ENCODE data around the gene JSRP1.

JSRP1 gene

DNA sequence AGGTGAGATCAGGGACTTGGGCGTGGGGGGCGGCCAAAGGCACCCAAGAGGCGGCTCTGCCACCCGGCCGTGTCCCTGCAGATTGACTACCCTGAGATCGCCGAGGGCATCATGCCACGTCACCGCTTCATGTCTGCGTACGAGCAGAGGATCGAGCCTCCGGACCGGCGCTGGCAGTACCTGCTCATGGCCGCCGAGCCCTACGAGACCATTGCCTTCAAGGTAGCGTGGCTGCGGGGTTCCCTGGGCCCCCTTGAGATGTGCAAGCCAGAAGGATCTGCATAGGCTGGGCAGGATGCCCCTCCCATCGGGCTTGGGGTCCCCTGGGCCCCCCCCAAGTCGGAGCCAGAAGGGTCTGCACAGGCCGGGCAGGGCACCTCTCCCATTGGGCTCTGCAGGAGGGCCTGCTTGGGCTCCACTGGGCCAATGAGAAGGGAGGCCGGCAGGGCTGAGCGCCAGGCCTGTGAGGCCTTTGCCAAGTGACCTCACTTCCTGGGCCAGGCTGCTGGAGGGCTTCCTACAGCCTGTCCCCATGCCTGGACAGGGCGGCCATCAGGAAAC lies 9.3 kb downstream of the JSRP1 start:
- no peak for DNase-seq

GRCh38 chr19:2246014-2246620 lies 10.1 kb downstream of the JSRP1 start:
- no peak for DNase-seq

GRCh38 chr19:2245273-2245672 lies 10.9 kb downstream of the JSRP1 start:
- DNase-seq = no peak

- DNase-seq = no peak
These were observed 11.7 kb downstream of the JSRP1 start for GRCh38 chr19:2244486-2244885.

DNA sequence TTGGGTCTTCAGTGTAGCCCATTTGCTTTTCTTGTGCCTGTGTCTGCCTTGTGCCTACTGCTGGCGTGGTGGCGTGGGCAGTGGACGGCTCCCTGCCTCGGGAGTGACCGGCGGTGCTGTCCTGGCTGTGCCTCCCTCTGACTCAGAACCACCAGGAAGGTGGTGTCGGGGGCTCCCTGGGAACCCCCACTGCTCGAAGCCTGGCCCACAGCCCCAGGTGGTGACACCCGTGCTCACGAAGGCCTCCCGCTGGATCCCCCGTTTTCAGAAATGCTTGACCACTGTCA lies 12.1 kb downstream of the JSRP1 start:
- no peak for DNase-seq

DNA sequence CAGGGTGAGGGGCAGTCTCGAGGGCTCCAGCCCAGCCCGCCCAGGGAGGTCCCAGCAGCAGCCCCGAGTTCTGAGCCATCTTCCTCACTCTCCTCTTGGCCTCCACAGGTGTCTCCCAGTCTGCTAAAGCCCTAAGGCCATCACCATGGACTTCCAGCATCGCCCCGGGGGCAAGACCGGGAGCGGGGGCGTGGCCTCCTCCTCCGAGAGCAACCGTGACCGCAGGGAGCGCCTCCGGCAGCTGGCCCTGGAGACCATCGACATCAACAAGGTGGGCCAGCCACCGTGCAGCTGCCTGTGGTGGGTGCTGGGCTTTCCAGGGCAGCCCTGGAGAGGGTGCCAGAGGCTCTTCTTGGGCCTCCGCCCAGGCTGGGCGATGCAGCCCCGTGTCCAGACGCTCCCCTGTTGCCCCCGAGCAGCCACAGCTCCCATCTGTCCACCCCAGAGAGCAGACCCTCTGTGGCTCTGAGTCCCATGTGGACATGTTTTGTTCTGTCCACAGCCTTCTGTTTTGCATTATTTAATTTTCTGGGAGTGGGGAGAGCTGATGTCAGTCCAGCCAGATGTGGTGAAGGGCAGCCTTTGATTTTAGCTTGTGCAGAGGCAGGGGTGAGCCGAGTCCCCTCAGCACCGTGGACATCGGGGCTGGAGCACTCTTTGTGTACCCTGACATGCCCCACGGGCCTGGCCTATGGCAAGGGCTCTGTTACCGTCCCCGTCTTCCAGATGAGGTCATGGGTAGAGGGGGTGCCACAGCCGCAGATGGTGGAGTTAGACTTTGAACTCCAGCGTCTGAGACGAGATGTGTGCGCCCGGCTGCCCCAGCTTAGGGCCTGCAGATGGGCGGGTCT lies 12.7 kb downstream of the JSRP1 start:
- no peak for DNase-seq

GRCh38 chr19:2242816-2243215 lies 13.4 kb downstream of the JSRP1 start:
- no peak for DNase-seq

- no peak for DNase-seq
These were observed 14.1 kb downstream of the JSRP1 start for GRCh38 chr19:2242092-2242537.

- DNase-seq = no peak
These were observed 15.1 kb downstream of the JSRP1 start for GRCh38 chr19:2240881-2241760.

DNA sequence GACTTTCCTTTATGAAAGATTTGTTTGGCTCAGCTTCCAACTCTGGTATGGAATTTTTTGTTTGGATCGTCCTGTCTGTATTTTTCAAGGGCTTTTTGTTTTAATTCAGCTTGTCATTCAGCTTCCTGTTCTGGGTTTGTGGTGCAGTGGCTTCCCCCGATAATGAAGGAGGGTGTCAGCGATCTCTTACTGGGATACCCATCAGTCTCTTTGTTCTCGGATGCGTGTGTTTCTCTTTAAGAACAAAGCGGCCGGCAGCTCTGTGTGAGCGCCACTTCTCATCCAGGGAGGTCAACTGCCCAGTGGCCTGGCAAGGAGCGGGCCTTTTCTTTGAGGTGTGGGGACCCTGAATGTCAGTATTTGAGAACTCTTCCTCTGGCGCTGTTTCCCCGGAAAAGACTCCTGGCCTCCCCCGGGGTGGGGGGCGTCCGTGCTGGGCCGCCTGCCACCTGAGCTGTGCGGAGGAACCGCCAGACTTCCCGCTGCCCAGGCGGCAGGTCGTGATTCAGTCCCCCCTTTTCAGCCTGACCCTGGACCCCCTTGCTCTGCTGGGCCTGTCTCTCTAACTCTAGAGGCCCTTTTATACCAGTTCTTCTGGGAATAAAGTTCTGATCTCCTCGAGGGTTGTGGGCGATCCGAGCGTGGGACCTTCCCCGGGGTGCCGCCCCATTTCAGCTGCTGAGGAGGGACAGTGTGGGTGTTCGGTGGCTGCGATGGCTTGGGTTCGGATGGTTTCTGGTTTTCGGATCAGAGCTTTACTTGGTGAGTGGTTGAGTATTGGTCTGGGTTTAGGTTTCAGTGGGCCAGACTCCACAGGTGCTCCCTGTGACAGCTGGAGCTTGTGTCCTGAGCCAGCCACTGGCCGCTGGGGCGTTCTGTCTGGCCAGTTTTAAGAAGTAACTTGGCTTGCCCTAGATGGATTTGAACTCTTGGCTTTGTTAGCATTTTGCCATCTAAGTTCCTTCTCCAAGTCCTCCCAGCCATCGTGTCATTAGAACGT lies 16.1 kb downstream of the JSRP1 start:
- peak; percentile 39 for DNase-seq

DNA sequence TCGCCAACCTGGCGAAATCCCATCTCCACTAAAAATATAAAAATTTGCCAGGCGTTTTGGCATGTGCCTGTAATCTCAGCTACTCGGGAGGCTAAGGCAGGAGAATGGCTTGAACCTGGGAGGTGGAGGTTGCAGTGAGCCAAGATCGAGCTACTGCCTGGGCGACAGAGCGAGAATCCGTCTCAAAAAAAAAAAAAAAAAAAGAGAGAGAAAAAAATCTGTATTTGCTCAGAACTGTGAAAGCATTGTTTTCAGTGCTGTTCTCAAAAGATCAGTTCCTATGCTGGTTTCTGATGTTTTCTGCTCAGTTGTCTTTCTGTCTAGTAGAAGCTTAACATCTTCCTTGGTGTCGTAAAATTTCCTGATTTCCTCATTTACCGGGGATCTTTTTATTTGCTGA lies 17.0 kb downstream of the JSRP1 start:
- DNase-seq = no peak

GRCh38 chr19:2237869-2238153 lies 18.4 kb downstream of the JSRP1 start:
- no peak for DNase-seq

GRCh38 chr19:2237051-2237868 lies 19.0 kb downstream of the JSRP1 start:
- DNase-seq = no peak

DNA sequence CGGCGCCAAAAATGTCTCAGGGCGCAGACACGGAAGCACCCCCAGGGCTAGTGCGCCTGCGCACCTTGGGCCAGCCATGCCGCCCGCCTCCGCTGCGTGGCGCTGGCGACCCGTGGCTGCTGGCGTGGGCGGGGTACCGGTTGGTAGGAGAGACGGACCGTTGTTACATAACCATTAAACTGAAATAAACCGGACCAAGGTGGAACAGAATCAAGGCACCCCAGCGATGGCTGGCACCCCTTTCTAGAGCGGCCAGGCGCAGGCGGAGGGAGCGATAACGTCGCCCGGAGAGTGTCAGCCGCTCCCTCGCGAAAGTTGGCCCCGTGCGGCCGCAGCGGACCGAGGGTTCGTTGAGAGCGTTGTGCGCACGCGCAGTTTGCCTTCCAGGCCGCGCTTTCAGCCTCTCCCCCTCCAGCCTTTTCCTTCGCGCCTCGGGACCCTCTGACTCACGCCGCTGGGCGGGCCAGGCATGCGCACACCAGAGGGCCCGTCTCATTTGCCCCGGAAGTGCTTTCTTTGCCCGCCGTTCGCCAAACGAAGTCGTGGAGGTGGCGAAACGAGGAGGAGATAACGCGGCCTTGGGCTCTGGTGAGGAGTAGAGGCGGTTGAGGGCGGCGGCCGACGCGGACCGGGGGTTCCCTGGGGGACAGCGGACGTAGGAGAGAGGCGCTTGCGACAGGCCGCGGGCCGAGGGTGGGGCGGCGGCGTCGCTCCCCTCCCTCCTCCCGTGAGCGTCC lies 19.7 kb downstream of the JSRP1 start, which contains the start of the genes PLEKHJ1 and SF3A2:
PLEKHJ1 (minus strand) TSS at position 16 of the 737 bp plus-strand sequence. CDS start 81 bp downstream, outside the sequence.
SF3A2 (plus strand) TSS at position 511 of the 737 bp plus-strand sequence. CDS start 6,595 bp downstream, outside the sequence.
- peak; percentile 97 for DNase-seq

DNA sequence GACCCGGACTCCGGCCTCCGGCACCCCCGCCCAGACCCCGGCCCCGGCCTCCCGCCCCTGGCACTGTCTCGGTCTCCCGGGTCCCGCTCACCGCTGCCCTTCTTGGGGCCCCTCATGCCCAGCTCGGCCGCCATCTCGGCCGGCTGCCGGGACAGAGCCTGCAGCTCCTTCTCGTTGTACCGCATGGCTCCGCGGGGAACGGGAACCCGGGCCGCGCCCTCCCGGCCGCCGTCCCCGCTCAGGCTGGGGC lies 20.2 kb downstream of the JSRP1 start:
- no peak for DNase-seq

DNA sequence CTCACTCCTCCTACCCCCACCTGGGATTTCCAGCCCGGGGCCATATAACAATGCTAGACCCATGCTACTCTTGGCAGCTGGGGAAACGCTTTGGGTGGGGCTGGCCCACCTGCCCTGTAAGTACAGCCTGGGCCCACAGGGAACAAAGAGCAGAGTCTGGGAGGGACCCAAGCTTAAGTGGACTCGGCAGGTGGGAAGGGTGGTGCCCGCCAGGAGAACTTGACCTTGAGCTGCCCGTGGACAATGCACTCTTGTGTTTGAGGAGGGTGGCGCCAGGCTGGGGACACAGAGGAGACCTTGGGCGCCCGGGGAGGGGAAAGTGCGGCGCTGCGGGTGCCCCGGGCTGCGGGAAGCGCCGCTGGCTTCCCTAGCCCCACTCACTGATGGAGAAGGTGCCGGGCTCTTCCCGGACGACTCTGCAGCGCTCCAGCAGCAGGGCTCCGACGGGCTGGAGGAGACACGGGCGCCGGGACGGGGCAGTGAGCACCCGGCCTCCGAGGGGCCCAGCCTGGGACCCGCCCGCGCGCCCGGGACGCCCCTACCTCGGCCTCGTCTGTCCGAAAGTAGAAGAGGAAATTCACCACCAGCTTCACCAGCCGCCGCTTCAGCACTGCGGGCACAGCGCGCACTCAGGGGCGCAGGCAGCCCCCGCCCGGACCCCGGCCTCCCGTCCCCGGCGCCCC lies 20.7 kb downstream of the JSRP1 start:
- DNase-seq = no peak

- no peak for DNase-seq
These were observed 21.2 kb downstream of the JSRP1 start for GRCh38 chr19:2234996-2235380.

DNA sequence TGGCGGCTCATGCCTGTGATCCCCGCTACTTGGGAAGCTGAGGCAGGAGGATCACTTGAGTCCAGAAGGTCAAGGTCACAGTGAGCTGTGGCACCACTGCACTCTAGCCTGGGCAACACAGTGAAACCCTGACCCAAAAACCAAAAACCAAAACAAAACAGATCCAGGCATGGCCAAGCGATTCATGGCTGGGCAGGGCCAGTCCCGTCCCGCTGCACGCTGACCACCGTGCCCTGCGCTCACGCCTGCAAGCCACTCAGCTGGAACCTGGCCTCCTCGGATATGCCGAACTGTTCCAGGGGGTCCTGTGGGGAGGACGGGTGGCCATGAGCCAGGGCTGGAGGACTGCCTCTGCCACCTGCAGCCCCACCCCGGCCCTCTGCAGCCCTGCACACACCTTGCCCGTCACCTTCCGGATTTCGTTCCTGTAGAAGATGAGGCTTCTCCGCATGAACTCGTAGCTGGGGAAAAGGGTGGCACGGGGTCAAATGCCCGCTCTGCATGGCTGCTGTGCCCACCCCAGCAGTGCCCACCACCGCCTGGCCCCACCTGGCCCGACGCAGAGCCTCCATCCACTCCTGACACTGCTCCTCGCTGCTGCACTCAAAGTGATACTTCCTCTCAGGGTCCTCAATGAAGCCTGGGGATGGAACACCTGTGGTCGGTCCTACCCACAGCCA lies 22.5 kb downstream of the JSRP1 start:
- DNase-seq = no peak

Measured in fibroblast of skin of abdomen (primary cell).